ENCODE results near the gene ATP9B.

DNA sequence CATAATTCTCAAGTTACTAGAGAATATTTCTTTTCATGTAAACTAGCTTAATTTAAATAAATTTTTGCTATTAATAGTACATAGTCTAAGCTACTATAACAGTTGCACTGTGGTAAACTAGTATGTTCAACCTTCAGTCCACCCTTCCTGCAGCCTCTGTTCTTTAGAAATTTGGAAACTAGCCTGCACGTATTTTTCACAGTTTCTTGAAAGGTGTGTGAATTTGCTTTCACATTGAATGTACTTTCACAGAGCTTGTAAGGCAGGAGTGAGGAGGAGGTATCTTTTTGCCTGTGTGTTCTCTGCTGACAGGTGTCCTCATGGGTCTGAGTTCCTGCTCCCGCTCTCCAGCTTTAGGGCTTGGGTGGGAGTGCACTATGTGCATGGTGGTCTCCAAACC lies 117.5 kb downstream of the ATP9B start:
- TF ChIP-seq EZH2phosphoT487 (IDR thresholded peaks at IDR 0.05; ENCODE audit: insufficient read depth, low read depth): no peak
- no peak for TF ChIP-seq EZH2 (IDR thresholded peaks at IDR 0.05; ENCODE audit: insufficient read depth, poor library complexity, severe bottlenecking)

Data from GM23248 (cell line).